GM21447 (cell line): Measurements from ENCODE around the gene OSBPL3.
"Not testable (repeated sequence)": the region's sequence is repeated elsewhere in the genome, so short reads cannot be mapped to it uniquely, and the experiment has no call there.

ENCODE experiments used
- ATAC-seq: cut with Tn5 transposase; IDR thresholded peaks from one replicate; pipeline ENCODE4 v1.9.1; 2021; ENCODE audit not compliant: unreplicated experiment

Gene OSBPL3

DNA sequence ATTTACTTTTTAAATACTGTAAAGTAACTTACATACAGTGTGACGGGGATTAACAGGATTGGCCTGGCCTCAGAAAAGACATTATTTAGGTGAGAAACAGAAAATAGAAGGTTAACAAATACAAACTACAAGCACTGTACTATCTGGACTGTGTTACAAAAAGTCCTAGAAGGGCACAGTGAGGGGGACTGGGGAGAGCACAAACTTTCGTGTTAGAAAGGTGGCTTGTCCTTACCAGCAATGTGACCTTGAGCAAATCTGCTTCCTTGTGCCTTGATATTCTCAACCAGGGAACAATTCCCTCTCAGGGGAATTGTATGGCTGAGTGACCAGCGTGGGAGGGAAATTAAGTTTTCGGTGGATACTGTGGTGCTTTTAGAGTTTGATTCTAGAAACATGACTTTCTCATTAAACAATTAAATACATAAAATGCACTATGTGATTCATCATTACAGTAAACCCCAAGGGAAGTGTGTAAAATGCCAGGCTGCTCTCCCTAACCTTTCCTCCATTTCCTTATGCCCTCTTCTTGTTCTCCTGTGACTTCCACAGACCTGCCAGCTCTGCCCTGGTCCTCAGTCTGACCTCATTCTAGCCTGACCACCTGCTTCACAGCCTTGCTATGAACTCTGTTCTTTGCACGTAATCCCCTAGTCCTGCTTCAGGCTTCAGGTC, 57.7 kb downstream of the OSBPL3 start:
- no peak for ATAC-seq

DNA sequence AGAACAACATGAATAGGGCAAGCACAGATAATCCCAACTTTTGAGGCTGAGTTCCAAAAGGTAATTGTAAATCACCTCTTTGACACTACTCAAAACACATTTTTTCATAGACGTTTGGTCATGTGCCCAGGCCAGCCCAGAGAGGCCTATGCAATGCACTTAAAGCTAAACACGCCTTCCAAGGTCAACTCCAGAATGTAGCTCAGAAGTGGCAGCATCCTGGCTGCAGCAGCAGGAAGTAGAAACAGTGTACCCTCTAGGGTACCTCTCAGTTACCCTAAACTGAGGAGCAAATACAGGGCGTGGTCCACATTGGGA, 58.7 kb downstream of the OSBPL3 start:
- ATAC-seq, result no peak

DNA sequence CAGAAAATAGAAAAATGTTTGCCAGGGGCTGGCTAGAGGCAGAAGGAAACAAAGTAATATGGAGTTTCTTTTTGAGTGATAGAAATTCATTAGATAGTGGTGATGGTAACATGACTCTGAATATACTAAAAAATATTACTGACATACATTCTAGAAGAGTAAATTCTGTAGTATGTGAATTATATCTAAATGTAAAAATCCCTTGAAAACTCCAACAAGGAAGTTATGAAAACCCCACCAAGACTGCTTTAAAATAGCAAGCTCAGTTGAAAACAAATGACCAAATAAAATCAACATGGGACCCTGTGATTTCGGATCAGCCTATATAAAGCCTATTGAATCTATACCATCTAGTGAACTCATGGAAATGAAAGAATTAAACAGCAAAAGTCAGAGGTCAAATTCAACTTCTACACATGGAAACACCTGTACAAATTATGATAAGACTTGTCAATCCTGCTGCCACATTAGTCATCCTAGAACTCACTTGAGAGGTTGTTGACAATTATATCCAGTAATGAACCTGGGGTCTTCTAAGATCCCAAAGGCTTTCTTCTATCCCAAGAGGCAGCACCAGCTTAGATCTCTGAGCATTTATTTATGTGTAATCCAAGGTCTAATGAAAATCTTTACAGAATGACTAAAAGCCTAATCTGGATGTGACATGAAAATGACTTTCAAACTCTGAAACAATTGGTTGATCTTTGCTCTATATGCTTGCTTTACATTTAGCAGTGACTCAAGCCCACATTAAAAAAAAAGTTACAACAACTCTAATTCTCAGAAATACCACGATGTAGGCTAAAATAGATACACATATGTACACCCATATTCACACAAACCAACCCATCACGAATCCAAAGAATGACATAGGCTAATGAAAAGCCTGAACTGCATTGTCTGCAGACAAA, 59.3 kb downstream of the OSBPL3 start:
- ATAC-seq, result no peak

DNA sequence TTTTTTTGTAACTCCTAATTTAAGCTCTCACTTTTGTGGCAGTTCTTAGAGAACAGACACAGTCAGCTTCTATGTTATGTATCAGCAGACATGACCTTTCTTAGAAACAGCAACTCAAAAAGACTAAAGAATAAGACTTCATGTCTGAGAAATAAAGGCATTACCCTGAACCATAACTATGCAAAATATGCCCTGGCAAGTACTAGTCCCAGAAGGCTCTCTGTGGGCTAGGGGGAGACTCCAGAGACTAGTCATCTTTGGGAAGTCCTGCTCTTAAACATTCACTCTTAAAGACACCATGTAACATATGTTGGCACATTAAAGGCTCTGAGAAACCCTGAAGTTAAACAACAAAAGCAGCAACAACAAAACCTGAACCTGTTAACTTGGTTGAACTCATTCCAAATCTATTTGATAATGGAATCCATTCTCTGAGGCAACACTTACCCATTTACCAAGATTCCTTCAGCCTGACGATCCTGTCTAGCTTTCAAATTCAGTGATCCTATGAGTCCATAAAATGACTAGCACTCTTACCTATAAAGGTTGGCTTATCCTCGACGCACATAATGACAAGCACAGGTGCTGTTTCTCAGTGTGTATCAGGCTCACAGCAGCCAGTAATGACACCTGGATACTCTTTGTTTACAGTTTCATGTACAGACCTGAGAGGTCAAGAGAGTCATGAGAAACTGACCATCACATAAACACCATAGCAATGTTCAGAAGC, 62.3 kb downstream of the OSBPL3 start:
- peak; percentile 49 for ATAC-seq

DNA sequence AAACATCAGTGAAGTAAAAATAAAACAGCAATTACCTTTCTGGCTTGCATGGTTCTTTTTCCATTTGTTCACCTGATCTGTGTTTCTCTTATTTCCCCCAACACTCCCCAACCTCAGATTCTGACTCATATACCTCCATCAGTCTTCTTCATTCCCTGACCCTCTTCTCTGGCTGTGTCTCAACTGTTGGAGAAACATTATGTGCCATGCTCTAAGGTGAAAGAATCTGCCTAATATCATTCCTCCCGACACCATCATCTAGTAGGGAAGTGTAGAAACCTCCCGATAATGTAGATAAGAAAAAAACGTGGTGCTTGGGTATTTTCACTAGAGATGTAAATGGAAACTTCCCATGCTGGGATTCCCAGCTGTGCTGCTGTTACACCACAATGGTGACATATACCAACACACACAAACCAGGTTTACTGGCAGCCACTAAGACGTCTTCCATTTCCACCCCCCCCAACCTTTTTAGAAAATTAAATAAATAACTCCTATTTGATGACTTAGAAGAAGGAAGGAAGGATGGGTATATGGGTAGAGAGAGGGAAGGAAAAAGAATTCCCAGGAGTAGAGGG, 63.4 kb downstream of the OSBPL3 start:
- ATAC-seq, result no peak

DNA sequence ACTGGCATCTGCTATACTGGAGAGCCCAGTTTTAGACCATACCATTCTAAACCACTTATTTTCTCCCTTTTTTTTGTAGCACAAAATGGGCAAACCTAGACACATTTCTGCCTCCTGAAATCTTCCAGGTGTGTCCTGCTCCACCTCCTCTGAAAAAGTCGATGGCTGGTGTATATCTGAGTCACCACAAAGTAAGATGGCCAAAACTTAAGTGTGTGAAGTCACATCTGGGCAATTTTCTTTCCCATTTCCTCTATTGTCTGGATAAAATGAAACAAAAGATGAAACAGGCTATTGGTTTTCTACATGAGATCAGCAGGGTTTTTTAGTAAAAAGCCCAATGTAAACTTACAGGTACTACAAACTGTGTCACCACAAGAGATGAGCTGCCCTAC, 65.5 kb downstream of the OSBPL3 start:
- no peak for ATAC-seq

DNA sequence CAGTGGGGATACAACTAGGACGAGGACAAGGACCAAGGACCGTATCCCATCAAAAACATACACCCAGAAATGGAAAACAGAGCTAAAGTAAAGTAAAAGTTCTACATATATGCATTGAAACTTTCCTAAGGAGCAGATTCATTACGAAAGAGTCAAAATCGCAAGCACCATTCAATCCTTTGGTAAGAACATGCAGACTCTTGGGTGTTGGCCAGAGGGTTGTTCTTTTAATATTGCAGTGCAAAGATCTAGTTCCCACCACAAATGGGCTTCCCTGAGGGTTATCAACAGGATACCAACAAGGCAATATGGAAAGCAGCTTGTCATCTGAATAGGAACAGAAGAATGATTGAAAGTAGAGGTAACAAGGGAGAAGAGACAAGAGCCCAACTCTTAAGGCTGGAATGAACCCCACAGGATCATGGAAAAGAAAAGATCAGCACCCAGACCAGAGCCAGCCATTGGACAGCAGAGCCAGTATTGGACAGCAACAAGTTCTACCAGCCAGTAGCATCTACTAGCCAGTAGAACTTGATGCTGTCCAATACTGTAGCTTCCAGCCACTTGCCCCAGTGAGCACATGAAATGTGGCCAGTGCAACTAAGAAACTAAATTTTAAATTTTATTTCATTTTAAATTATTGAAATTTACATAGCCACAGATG, 66.0 kb downstream of the OSBPL3 start:
- no peak for ATAC-seq

DNA sequence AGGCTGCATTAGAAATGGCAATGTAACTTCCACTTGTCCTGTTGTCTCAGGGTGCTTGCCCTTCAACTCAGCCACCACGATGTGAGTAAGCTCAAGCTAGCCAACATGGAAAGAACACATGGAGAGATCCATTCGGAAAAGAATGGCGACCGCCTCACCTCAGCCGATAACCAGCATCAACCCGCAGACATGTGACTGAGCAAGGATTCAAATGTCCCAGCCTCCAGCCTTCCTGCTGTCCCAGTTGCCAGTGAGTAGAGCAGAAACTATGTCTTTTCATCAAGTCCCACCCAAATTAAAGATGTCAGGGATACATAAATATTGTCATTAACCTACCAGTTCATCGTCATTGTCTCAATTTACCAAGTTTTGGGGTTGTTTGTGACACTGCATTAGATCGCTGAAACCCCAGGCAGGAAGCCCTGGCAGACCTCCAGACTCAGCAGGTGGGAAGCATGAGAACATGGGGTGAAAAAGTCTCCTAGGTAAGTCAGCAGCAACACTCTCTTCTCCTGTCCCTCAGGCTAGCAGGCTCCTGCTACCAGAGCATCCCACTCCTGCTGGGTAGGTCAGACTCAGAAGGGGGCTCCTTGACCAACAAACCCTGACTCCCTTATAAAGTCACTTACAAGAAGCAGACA, 67.0 kb downstream of the OSBPL3 start:
- no peak for ATAC-seq

DNA sequence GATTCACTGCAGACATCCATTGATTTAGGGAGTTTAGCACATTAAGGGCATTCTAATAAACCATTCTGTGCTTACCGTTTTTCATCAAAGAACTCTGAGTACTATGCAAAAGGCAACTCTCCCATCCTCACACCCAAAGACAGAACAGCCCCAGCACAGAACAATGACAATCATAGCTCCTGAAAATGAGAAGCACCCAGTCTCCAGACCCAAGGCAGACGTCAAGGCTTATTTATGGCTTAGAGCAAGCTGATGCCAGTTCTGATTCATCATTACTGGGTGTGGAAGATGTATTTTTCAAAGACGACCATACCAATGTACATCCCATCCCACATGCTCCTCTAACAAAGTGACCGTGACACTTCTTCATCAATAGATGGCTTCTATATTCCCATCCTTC, 67.6 kb downstream of the OSBPL3 start:
- ATAC-seq, result no peak

DNA sequence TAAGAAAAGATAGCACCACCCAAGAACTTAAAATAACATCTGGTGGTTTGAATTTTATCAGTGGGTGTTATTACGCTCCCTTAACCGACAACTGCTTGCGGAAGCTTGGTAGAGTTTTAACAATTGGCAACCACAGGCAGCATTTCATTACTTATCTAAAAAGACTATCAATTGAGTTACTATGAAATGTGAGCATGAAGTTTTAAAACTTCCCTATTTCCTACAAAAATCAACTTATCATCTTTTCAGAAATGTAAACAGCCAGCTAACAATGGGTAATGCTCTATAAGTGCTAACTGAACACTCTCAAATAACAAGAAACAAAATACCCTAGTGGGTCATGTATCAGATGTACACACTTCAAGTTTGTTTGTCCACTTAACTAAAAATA, 68.8 kb downstream of the OSBPL3 start:
- ATAC-seq, result no peak

DNA sequence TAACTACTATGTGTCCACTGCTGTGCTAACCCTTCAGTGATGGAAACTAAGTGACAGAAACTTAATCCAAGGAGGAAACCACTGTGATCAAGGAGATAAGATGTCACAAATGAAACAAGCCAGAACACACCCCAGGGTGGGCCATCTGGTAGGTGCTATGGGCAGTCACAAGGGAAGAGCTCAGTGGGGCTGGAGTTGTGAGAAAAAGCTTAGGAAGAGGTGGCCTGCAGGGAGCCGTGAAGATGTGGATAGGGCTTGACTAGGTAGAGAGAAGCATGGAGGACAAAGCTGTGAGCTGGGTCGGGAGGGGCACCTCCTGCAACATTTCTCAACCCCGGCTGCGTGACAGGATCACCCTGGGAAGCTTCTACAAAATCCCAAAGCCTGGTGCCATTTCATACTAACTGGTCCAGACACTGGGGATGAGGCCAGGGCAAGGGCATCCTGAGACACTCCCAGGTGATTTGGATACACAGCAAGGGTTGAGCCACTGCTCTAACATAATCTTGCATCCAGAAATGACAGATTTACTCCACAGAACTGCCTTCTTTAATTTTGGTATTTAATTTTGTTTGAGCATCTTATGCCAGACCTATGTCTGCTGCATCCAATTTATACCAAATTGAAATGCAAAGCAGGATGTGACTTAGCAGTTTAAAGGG, 69.3 kb downstream of the OSBPL3 start:
- ATAC-seq, result no peak

DNA sequence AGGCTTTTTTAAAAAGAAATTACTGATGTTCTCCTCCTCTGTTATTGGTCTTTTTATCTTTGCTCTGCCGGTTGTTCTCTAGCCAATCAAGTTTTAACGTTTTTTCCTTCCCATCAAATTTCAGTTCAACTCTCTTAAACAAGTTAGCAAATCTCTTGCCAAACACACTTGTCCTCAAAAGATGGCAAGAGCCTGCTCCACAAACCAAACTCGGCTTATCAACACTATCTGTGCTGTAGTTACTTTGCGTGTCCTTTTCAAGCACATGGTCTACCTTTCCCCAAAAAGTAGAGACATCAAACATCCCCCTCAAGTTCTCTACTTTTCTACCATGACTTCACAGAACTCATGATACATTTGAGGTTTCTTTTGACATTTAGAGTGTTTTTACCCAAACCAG, 71.3 kb downstream of the OSBPL3 start:
- ATAC-seq, result no peak

DNA sequence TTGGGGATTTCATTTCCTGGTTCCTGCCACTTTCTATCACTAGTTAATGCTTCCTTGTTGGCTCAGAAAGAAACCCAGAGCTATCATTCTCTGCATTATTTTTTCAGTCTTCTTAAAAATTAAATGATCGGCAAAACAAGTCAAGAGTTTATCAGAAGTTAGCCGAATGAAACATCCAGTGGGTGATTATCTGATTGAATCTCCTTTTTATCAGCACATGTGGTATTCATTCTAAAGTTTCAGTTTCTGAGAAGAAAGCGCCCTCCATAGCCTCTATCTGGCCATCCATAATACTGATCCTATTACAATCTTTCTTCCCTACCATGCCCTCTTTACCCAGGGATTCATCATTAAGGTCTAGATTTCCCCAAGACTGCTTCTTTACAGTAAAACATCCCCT, 71.8 kb downstream of the OSBPL3 start:
- ATAC-seq, result no peak

DNA sequence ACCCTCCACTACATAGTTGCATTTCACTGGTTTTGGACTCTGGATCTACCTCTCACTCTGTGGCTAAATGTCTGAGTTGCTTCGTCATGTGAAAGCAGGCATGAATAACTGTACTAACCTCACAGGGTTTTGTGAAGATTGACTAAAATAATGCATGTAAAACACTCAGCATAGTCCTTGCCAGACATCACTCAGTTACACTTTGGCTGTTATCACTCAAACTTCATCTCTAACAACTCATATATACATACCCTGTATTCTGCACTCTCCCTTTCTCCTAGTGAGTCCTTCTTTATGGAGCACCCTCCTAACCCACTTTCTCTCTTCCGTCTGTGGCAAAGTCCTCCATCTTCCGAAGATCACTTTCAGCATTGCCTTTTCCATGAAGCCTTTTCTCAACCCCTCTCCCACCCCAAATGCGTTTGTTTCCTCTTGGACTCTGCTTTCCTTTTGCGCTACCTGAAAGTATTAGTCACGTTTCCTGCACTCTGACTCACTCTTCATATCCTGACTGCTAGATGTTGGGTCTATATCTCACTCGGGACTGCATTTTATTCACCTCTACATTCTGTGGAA, 72.6 kb downstream of the OSBPL3 start:
- ATAC-seq, result peak; percentile 62

DNA sequence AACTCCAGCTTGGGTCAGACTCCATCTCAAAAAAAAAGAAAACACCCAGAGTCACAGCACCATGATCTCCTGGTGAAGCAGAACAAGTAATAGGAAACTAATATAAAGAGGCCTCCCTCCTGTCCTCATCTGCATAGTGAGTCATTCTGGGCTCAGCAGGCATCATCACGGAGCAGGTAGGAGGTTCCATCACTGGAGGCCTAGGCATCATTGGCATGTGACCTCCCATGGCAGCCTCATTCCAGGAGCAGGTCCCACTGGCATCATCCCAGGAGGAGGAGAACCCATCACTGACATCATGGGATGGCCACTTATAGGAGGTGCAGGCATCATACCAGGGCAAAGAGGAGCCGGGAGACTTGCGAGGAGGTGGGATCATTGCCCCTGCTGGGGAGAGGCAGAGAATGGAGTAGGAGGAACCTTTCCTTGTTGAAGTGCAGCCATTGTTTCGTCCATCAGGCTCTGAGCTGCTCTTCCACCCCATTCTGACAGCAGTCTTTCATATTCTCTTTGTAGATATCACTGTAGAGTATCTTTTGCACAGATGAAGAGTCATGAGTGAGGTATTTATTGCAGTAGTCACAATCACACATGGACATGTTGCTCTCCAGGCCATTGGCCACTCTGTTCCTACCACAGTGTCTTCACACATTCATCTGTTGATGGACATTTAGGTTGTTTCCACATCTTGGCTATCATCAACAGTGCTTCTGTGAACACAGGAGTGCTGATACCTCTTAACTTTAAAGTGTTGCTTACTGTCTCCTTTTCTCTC, 73.8 kb downstream of the OSBPL3 start:
- no peak for ATAC-seq

DNA sequence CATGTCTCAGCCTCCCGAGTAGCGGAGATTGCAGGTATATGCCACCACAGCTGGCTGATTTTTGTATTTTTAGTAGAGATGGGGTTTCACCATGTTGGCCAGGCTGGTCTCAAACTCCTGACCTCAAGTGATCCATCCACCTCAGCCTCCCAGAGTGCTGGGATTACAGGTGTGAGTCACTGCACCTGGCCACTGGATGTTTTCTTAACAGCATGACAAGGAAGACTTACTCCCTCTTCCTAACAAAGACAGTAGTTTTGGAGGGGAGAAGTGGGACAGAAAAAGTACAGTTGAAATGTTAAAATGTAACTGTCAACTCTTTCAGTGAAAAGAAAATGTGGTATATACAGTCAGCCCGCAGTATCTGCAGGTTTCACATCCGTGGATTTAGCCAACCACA, 76.0 kb downstream of the OSBPL3 start:
- not testable (repeated sequence) for ATAC-seq

DNA sequence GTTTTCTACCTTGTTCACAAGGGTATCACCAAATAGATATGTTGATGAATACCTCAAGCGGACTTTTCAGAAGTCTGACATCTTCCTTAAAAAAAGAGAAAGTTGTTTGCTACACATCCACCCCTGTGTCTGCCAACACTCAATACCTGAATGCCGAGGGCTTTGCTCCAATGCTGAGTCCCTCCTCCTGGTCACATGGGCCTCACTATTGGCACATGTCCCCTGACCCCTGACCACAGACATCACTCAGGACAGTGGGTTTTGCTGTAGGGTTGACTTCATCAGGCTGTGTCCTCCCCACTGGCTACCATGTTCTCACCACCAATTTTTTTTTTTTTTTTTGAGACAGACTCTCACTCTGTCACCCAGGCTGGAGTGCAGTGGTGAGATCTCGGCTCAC, 76.4 kb downstream of the OSBPL3 start:
- ATAC-seq, result no peak

DNA sequence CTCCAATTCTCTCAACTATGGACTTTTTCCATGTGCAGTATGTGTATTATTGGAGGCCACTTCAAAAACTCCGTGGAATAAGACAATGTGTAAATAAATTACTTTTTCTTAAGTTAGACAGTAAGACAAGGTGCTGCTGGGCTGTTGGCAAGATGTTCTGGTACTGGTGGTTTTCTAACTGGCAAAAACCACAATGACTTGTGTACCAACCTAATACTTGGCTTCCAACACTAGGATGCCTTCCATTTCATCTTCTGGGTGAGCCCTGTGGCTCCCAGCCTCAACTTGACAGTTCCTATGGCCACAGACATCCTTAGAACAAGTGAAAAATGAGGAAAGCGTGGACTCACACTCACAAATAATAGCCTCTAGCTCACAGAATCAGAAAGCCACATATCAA, 77.0 kb downstream of the OSBPL3 start:
- ATAC-seq, result no peak

DNA sequence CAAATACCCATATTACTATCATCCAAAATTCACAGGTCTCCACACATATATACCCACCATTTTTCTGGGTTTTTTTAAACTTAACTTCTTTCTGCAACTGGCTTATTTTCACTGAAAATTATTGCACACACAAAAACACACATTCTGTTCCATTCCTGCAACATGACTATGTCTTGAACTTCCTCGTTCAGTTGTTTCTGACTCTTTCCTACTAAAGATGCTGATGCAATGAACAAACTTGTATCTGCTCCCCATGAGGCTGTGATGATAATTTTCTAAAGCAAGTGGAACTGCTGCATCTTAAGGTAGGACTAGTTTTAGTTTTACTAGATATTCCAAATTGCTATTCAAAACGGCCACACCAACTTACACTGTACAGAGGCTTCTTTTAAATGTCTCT, 77.7 kb downstream of the OSBPL3 start:
- no peak for ATAC-seq
